Endometrial microvascular endothelial cells (primary cell): ENCODE measurements around the gene TRIM13. TPM values are rescaled to one million over a fixed set of nuclear protein-coding genes. Genes with fewer than 3 reads are reported as not detected.
"Not testable (repeated sequence)": the region's sequence is repeated elsewhere in the genome, so short reads cannot be mapped to it uniquely, and the experiment has no call there.

Experiments
- in situ Hi-C: cut with HindIII; loops from 2 replicates; pipeline ENCODE4 v1.10.0; 2017; ENCODE audit warnings: low sequenced_read_pairs, low pct_unique_long_range_greater_than_20kb; ENCODE audit errors: inconsistent ontology term
- total RNA-seq: library from RNA; depleted of rRNA; stranded (reverse); fragments of >200 nt; gene quantifications from one replicate; pipeline ENCODE4 v1.2.3, GENCODE V29; 2015; ENCODE audit errors: inconsistent ontology term

Gene TRIM13
- total RNA-seq, 1 donor from 2014 or later: 13.2 TPM

DNA sequence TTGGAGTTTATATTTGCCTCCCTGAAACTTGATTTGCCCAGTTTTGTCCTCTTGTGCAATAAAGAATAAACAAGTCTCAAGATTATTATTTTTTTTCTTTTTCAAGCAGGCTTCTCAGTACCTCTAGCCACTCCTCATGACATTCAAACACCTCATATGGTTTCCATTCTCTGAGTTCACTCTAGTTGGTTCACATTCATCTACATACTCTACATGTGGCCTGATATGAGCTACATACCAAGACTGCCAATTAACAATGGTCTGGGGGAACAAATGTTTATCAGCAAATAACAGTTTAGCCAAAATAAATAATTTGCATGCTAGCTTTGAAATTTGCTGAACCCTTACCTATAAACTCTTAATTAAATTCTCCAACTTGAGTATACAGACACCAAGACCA lies 40.9 kb downstream of the TRIM13 start:
- in situ Hi-C loops: no loop called here

DNA sequence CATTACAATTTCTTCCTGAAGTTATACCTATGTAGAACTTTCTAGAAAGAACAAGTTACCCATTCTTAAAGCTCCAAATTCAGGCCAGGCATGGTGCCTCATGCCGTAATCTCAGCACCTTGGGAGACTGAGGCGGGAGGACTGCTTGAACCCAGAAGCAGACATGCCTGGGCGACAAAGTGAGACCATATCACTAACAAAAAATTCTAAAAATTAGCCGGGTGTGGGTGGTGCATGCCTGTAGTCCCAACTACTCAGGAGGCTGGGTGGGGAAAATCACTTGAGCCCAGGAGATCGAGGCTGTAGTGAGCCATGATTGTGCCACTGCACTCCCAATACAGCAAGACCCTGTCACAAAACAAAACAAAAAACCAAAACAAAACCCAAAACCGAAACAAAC lies 41.4 kb downstream of the TRIM13 start:
- in situ Hi-C loops: no loop called here

DNA sequence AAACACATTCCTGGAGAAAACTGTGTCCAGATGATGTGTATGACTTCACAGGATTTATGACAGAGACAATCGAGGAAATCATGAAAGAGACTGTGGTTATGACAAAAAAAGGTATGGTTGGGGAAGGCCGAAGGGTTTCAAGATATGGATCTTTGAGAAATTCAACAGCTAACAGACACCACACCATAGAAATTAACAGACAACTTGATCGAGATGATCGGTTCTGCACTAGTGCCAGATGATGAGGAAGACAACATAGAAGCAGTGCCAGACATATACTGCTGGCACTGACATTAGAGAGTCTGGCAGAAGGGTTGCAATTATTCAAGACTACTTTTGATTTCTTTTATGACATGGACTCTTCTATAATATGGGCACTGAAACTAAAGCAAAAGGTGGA lies 55.6 kb downstream of the TRIM13 start:
- in situ Hi-C loops: no loop called here

DNA sequence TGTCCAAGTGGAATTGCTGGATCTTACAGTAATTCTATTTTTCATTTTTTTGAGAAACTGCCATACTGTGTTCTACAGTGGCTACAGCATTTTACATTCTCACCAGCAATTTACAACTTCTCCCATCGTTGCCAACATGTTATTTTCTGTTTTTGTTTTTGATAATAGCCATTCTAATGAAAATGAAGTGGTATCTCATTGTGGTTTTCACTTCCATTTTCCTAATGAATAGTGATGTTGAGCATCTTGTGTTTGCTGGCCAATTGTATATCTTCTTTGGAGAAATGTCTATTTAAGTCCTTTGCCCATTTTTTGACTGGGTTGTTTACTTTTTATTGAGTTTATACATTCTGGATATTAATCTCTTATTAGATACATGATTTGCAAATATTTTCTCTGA lies 57.0 kb downstream of the TRIM13 start:
- in situ Hi-C loops: no loop called here

DNA sequence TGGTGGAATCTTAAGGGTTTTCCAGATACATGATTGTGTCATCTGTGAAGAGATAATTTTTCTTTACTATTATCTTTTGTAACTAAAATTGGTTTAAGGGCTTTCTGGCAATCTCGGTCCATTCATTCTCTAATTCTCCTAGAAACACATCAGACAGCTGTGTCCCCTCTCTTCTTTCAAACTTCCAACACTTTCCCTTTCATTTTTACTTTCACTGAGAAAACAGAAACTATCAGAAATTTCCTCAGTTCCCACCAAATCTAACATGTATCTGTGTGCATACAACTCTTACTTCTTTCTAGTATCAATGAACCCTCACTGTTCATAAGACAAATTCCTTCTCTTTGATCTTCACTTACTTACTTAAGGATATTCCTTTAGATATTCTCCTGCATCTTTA lies 58.6 kb downstream of the TRIM13 start:
- in situ Hi-C loops: no loop called here

DNA sequence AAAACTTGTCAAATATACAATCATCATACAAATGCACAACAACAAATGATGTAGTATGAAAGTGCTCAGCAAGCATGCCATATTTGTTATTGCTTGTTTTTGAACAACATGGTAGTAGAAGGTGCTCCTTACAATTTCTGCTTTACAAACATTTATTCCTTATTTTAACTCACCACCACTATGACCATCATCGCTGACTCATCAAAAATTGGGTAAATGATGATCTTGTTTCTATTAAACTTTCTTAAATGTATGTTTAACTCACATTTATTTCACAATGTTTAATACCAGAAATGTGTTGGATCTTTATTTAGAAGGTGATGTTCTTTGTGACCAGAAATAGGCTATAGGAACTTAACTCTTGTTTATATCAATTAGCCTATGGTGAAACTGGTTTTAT lies 63.9 kb downstream of the TRIM13 start:
- in situ Hi-C loops: no loop called here

GRCh38 chr13:50062336-50062735 lies 65.5 kb downstream of the TRIM13 start:
- in situ Hi-C loops: not testable (repeated sequence)

GRCh38 chr13:50065712-50066111 lies 68.9 kb downstream of the TRIM13 start:
- in situ Hi-C loops: no loop called here

Other genes with a start within 250 kb of the TRIM13 start
- gene KPNA3, start 204.4 kb upstream of the TRIM13 start, total RNA-seq: 49.7 TPM
- gene SPRYD7, start 60.7 kb upstream of the TRIM13 start, total RNA-seq: 9.8 TPM
- 1.2 TPM for gene KCNRG, start 18.4 kb downstream of the TRIM13 start, total RNA-seq